Activated CD4-positive, alpha-beta T cell treated with anti-CD3 and anti-CD28 coated beads, Interleukin-2, amount 50 U/mL, for 16 hours (primary cell): ENCODE results near the gene INTS15.
"Not testable (repeated sequence)": the region's sequence is repeated elsewhere in the genome, so short reads cannot be mapped to it uniquely, and the experiment has no call there.

Experiments used
- DNase-seq: peaks from one replicate; pipeline ENCODE4 v3.0.0-alpha.2; 2020

Gene INTS15

DNA sequence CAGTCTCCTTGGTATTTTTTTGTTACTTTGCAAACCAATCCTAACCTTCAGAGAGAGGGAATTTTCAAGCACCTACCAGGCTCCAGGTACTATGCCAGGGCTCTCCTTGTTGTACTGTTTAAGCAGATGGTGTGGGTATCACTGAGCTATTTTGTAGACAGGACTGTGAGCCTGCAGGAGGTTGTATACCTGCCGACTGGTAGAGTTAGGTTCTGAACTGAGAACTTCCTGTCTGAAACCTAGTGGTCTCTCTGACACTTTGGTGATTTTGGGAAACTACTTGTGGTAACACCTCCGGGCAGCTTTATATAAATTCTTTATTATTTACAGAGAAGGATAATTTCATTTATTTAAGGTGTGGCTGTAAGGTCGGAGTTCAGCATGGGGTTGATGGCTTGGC is 30.1 kb downstream of the INTS15 start:
- peak; percentile 6 for DNase-seq

DNA sequence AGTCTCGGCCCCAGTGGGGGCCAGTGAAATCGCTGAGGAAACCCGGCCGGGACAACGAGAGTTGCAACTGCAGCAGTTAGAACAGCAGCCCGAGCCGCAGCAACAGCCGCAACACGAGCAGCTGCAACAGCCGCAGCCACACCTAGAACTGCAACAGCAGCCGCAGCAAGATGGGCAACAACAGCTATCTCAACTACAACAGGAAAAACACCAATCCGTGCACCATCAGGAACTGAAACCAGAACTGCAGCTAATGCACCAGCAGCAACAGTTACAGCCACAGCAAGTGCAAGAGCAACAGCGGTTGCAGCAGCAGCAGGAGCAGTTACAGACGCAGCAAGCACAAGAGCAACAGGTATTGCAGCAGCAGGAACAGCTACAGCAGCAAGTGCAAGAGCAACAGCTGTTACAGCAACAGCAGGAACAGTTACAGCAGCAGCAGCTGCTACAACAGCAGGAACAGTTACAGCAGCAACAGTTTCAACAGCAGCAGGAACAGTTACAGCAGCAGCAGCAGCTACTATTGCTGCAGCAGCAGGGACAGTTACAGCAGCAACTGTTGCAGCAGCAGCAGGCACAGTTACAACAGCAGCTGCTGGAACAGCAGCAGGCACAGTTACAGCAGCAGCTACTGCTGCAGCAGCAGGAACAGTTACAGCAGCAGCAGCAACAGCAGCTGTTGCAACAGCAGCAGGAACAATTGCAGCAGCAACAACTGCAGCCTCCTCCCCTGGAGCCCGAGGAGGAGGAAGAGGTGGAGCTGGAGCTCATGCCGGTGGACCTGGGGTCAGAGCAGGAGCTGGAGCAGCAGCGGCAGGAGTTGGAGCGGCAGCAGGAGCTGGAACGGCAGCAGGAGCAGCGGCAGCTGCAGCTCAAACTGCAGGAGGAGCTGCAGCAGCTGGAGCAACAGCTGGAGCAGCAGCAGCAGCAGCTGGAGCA is 31.6 kb downstream of the INTS15 start:
- DNase-seq: no peak

- no peak for DNase-seq
These were observed 32.4 kb downstream of the INTS15 start for GRCh38 chr7:6622134-6622710.

GRCh38 chr7:6623589-6624245 is 33.9 kb downstream of the INTS15 start:
- DNase-seq: no peak

DNA sequence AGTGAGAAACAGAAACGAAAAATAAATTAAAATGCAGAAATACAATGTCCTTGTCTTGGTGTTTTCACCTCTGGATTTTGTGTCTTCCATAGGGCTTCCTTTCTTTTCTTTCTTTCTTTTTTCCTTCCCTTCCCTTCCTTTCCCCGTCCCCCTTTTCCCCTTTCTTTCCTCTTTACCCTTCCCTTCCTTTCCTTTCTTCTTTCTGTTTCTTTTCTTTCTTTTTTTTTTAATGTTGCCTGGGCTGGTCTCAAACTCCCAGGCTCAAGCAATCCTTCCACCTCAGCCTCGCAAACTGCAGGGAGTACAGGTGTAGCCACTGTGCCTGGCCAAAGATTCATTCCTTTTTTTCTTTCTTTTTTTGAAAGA is 34.4 kb downstream of the INTS15 start:
- no peak for DNase-seq

DNA sequence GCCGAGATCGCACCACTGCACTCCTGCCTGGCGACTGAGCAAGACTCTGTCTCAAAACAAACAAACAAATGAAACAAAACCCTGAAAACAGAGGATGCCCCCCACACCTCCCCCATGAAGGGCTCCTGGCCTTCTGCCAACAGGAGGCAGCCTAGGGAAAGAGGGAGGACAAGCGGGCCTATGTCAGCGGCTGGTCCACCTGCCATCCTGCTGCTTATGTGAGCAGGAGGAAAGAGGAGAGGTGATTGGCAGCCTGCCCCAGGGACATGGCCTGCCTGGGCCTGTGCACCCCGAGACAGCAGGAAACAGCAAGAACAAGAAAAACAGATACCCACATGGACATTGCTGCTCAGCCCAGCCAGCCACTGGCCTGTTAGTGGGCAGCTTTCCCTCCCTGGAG is 38.2 kb downstream of the INTS15 start:
- no peak for DNase-seq

- no peak for DNase-seq
These were observed 40.4 kb downstream of the INTS15 start for GRCh38 chr7:6630007-6630849.

- DNase-seq: no peak
These were observed 41.8 kb downstream of the INTS15 start for GRCh38 chr7:6631605-6632004.

DNA sequence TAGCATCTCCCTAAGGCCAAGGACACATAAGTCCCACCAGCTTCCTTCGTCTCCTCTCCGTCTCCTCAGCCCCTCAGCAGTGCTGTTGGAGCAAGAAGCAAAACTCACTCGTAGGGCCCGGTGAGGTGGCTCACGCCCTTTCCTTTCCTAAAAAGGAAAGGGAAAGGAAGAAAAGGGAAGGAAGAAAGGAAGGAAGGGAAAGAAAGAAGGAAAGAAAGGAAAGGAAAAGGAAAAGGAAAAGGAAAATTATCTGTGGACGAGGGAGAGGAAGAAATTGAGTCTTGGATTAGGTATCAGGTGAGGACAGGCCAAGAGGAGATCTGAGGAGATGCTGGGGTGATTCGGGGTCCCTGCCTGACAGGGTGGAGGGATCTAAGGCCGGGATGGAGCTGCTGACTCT is 44.2 kb downstream of the INTS15 start:
- DNase-seq: no peak

DNA sequence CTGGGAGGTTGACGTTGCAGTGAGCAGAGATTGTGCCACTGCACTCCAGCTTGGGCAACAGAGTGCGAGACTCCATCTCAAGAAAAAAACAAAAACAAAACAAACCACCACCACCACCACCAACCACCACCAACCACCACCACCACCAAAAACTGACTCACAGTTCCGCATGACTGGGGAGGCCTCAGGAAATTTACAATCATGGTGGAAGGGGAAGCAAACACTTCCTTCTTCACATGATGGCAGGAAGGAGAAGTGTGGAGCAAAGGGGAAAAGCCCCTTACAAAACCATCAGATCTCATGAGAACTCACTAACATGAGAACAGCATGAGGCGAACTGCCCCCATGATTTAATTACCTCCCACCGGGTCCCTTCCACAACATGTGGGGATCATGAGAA is 45.1 kb downstream of the INTS15 start:
- DNase-seq: not testable (repeated sequence)

DNA sequence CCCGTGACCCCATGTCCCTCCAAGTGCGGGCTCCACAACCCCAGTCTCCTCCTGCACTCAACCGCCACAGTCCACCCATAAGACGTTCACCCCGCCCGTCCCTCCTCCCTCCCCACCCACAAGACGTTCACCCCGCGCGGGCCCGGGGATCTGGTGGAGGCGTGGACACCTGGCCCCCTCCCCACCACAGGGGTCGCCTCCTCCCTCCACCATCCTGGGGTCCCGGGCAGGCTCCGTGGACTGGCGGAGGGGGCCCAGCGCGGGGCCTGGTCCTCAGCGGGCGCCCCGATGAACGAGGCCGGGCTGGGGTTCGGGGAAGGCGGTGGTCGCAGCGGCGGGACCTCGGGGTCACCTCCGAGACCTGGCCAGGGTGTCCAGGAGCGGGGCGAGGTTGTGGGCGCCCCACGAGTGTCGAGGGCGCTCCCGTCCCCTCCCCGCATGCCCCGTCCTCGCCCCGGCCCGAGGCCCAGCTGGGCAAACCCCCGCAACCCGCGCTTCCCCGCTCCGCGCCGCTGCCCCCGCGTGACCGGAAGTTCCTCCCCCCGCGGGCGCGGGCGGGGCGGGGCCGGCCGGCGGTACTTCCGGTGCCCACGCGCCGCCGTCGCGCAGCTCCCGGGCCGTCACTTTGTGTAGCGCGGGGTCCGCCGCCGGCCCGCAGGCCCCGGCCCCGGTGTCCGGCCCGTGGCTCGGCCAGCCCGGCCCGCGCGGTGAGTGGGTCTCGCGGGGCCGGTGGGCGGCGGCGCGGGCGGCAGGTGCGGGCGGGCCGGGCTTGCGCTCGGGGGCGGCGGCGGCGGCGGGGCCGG is 47.1 kb downstream of the INTS15 start, which contains the start of gene ZNF316:
TSS of gene ZNF316 (plus strand) at position 578 of the 803 bp plus-strand sequence. CDS start 5,092 bp downstream, outside the sequence.
- peak; percentile 52 for DNase-seq

DNA sequence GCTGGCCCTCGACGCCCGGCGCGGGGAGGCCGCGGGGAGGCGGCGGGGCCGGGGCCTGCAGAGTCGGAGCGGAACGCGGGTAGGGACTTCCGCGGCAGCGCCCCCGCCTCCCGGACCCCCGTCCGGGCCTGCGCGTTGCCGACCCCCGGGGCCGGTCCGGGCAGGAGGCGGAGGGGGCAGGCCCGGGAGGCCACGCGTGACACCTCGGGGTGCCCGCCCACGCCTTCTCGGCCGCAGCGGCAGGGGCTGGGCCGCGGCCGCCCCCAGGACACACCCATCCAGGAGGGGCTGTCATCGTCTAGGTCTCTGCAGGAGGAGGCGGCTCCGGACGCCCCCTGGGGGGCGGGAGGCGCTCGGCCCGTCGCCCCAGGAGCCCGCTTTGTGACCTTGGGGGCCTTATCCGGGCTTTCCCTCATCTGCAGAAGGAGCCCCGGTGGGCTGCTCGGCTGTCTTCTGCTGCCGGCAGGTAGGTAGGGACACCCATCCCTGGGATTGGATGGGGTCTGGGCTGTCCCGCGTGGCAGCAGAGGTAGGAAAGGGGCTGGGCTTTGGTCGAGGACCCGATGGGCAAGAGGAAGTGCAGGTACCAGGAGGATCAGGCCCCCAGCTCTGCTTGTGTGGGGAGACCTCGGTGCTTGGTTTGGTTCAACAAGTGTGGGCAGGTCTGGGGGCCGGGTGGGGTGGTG is 47.9 kb downstream of the INTS15 start:
- DNase-seq: peak; percentile 53

DNA sequence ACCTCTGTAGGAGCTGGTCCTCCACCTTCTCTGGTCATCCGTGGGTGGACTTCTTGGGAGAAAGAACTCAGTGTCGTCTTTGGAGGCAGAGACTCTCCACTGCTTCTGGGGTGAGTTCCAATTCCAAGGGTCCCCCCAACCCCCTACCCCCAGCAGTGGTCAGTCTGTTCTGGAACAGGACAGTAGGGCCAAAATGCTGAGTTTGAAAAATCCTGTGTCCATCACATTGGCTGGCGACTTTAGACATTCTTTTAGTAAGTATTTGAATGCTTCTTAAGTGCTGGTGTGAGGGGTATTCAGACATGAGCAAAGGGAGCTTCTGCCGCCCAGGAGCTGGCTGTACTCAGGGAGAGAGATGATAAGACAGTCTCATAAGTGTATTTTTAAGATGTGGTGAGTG is 49.2 kb downstream of the INTS15 start:
- no peak for DNase-seq

- no peak for DNase-seq
These were observed 49.8 kb downstream of the INTS15 start for GRCh38 chr7:6639627-6640026.

GRCh38 chr7:6640246-6640721 is 50.5 kb downstream of the INTS15 start:
- DNase-seq: no peak

GRCh38 chr7:6641305-6642035 is 51.6 kb downstream of the INTS15 start:
- DNase-seq: no peak

GRCh38 chr7:6642239-6642839 is 52.5 kb downstream of the INTS15 start:
- no peak for DNase-seq

GRCh38 chr7:6642861-6643640 is 53.2 kb downstream of the INTS15 start:
- no peak for DNase-seq
